Limb (tissue), 2 donors: ENCODE results near the gene ABHD13.

Experiments
- DNase-seq, 2 donors: peaks; one replicate each; pipeline ENCODE4 v3.0.0-alpha.2; 2016; ENCODE audit errors: extremely low spot score in 2 of 2

ABHD13 gene

DNA sequence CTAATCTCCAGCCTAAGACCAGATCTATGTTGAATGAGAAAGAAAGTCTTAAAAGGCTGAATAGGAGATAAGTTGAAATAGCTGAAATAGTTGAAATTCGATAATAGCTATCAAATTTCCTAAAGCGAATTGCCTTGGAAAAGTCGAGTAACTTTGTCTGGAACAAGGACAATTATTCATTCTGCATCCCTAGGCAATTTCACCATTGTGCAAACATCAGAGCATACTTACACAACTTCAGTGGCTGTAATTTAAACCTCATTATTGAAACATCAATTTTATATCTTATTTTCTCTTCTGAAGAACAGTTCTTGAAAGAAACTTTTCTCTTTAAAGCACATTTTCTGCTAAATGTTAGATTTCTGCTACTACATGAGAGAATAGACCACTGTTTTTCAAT is 64.9 kb downstream of the ABHD13 start:
- DNase-seq = no peak
